ENCODE data around the gene LTBP2.

The LTBP2 gene

GRCh38 chr14:74583689-74584434 is 28.2 kb downstream of the LTBP2 start:
- DNase-seq (ENCODE audit: insufficient read length) (no peak), FAIRE-seq (no peak)
- TF ChIP-seq TAF1 (IDR thresholded peaks at IDR 0.05; ENCODE audit: borderline replicate concordance, low read depth, low read length) (no peak), POLR2A (IDR thresholded peaks at IDR 0.05; ENCODE audit: low read depth, low read length) (no peak), POLR2AphosphoS5 (IDR thresholded peaks at IDR 0.05; ENCODE audit: low read depth, low read length) (no peak)

- DNase-seq (ENCODE audit: insufficient read length) (no peak), FAIRE-seq (no peak)
- no peak for TF ChIP-seq TAF1 (IDR thresholded peaks at IDR 0.05; ENCODE audit: borderline replicate concordance, low read depth, low read length)
- TF ChIP-seq POLR2A (IDR thresholded peaks at IDR 0.05; ENCODE audit: low read depth, low read length) = no peak
- TF ChIP-seq POLR2AphosphoS5 (IDR thresholded peaks at IDR 0.05; ENCODE audit: low read depth, low read length) = no peak
Observed at GRCh38 chr14:74582910-74583581, 29.0 kb downstream of the LTBP2 start.

- no peak for FAIRE-seq
- TF ChIP-seq POLR2A (IDR thresholded peaks at IDR 0.05; ENCODE audit: low read depth, low read length) (no peak), POLR2AphosphoS5 (IDR thresholded peaks at IDR 0.05; ENCODE audit: low read depth, low read length) (no peak), TAF1 (IDR thresholded peaks at IDR 0.05; ENCODE audit: borderline replicate concordance, low read depth, low read length) (no peak)
- no peak for DNase-seq (ENCODE audit: insufficient read length)
Observed at GRCh38 chr14:74580275-74580672, 31.8 kb downstream of the LTBP2 start.

- no peak for FAIRE-seq
- TF ChIP-seq TAF1 (IDR thresholded peaks at IDR 0.05; ENCODE audit: borderline replicate concordance, low read depth, low read length) (no peak), POLR2AphosphoS5 (IDR thresholded peaks at IDR 0.05; ENCODE audit: low read depth, low read length) (no peak), POLR2A (IDR thresholded peaks at IDR 0.05; ENCODE audit: low read depth, low read length) (no peak)
- DNase-seq (ENCODE audit: insufficient read length) = no peak
Observed at GRCh38 chr14:74579447-74580274, 32.4 kb downstream of the LTBP2 start.

GRCh38 chr14:74578479-74578878 is 33.6 kb downstream of the LTBP2 start:
- DNase-seq (ENCODE audit: insufficient read length) = no peak
- no peak for TF ChIP-seq POLR2A (IDR thresholded peaks at IDR 0.05; ENCODE audit: low read depth, low read length)
- TF ChIP-seq TAF1 (IDR thresholded peaks at IDR 0.05; ENCODE audit: borderline replicate concordance, low read depth, low read length) = no peak
- TF ChIP-seq POLR2AphosphoS5 (IDR thresholded peaks at IDR 0.05; ENCODE audit: low read depth, low read length) = no peak
- no peak for FAIRE-seq

GRCh38 chr14:74577948-74578275 is 34.1 kb downstream of the LTBP2 start:
- TF ChIP-seq POLR2A (IDR thresholded peaks at IDR 0.05; ENCODE audit: low read depth, low read length) (no peak), TAF1 (IDR thresholded peaks at IDR 0.05; ENCODE audit: borderline replicate concordance, low read depth, low read length) (no peak)
- FAIRE-seq (no peak), DNase-seq (ENCODE audit: insufficient read length) (no peak)

- no peak for TF ChIP-seq TAF1 (IDR thresholded peaks at IDR 0.05; ENCODE audit: borderline replicate concordance, low read depth, low read length)
- no peak for TF ChIP-seq POLR2A (IDR thresholded peaks at IDR 0.05; ENCODE audit: low read depth, low read length)
- no peak for TF ChIP-seq POLR2AphosphoS5 (IDR thresholded peaks at IDR 0.05; ENCODE audit: low read depth, low read length)
- FAIRE-seq (no peak), DNase-seq (ENCODE audit: insufficient read length) (no peak)
Observed at GRCh38 chr14:74577247-74577947, 34.6 kb downstream of the LTBP2 start.

- FAIRE-seq = no peak
- DNase-seq (ENCODE audit: insufficient read length) = no peak
- TF ChIP-seq TAF1 (IDR thresholded peaks at IDR 0.05; ENCODE audit: borderline replicate concordance, low read depth, low read length) (no peak), POLR2AphosphoS5 (IDR thresholded peaks at IDR 0.05; ENCODE audit: low read depth, low read length) (no peak), POLR2A (IDR thresholded peaks at IDR 0.05; ENCODE audit: low read depth, low read length) (no peak)
Observed at GRCh38 chr14:74575936-74576335, 36.1 kb downstream of the LTBP2 start.

GRCh38 chr14:74575507-74575906 is 36.5 kb downstream of the LTBP2 start:
- DNase-seq (ENCODE audit: insufficient read length) (no peak), FAIRE-seq (no peak)
- no peak for TF ChIP-seq TAF1 (IDR thresholded peaks at IDR 0.05; ENCODE audit: borderline replicate concordance, low read depth, low read length)
- no peak for TF ChIP-seq POLR2A (IDR thresholded peaks at IDR 0.05; ENCODE audit: low read depth, low read length)
- TF ChIP-seq POLR2AphosphoS5 (IDR thresholded peaks at IDR 0.05; ENCODE audit: low read depth, low read length) = no peak

- no peak for FAIRE-seq
- DNase-seq (ENCODE audit: insufficient read length) = no peak
- no peak for TF ChIP-seq TAF1 (IDR thresholded peaks at IDR 0.05; ENCODE audit: borderline replicate concordance, low read depth, low read length)
- no peak for TF ChIP-seq POLR2A (IDR thresholded peaks at IDR 0.05; ENCODE audit: low read depth, low read length)
- TF ChIP-seq POLR2AphosphoS5 (IDR thresholded peaks at IDR 0.05; ENCODE audit: low read depth, low read length) = no peak
Observed at GRCh38 chr14:74574706-74575105, 37.3 kb downstream of the LTBP2 start.

GRCh38 chr14:74574090-74574433 is 38.0 kb downstream of the LTBP2 start:
- no peak for TF ChIP-seq POLR2AphosphoS5 (IDR thresholded peaks at IDR 0.05; ENCODE audit: low read depth, low read length)
- TF ChIP-seq TAF1 (IDR thresholded peaks at IDR 0.05; ENCODE audit: borderline replicate concordance, low read depth, low read length) = no peak
- TF ChIP-seq POLR2A (IDR thresholded peaks at IDR 0.05; ENCODE audit: low read depth, low read length) = no peak
- FAIRE-seq (no peak), DNase-seq (ENCODE audit: insufficient read length) (no peak)

Measured in GM12892 (cell line).